Keratinocyte (primary cell): ENCODE measurements around the gene SLC9A4. TPM values are rescaled to one million over a fixed set of nuclear protein-coding genes. Genes with fewer than 3 reads are reported as not detected.

Source experiments
- DNase-seq: peaks from one replicate; pipeline ENCODE4 v3.0.0-alpha.2; 2011; ENCODE audit warnings: low read depth, missing footprints, low spot score
- FAIRE-seq: peaks from 2 replicates; lab custom pipeline; 2011; peaks lifted over from hg19 to GRCh38; lab: Jason Lieb, UNC
- H2AFZ ChIP-seq: 2 replicates; pipeline ENCODE4 v1.6.0; 2012; ENCODE audit warnings: low read length, control low read depth, inconsistent platforms; ENCODE audit not compliant: control insufficient read depth
- H3K27ac ChIP-seq: 2 replicates; pipeline ENCODE4 v1.5.1; 2011; ENCODE audit warnings: low read length; ENCODE audit not compliant: control insufficient read depth, insufficient read depth
- H3K27me3 ChIP-seq: 3 replicates; pipeline ENCODE4 v1.6.0; 2011; ENCODE audit warnings: low read length; ENCODE audit not compliant: control insufficient read depth, insufficient read depth; ENCODE audit errors: extremely low read depth
- H3K36me3 ChIP-seq, 2 experiments: 2 replicates in 1 of 2; 3 replicates in 1 of 2; pipeline ENCODE4 v1.5.1; 2011; ENCODE audit warnings: low read length in 2 of 2, mild to moderate bottlenecking in 1 of 2; ENCODE audit not compliant: control insufficient read depth in 2 of 2, insufficient read depth in 2 of 2; ENCODE audit errors: extremely low read depth in 1 of 2
- H3K4me1 ChIP-seq: 3 replicates; pipeline ENCODE4 v1.5.1; 2011; ENCODE audit warnings: low read length; ENCODE audit not compliant: control insufficient read depth, insufficient read depth; ENCODE audit errors: extremely low read depth
- H3K4me2 ChIP-seq: 3 replicates; pipeline ENCODE4 v1.6.0; 2011; ENCODE audit warnings: low read depth, low read length; ENCODE audit not compliant: control insufficient read depth, insufficient read depth; ENCODE audit errors: extremely low read depth
- H3K4me3 ChIP-seq, 3 experiments: fragments of 200-600 bp in 1 of 3; sonication (generic) in 1 of 3; 2 replicates in 2 of 3; 3 replicates in 1 of 3; pipeline ENCODE4 v1.5.1; 2011 to 2016; ENCODE audit warnings: low read length in 3 of 3, mild to moderate bottlenecking in 3 of 3, control low read depth in 2 of 3, inconsistent platforms in 1 of 3, low read depth in 1 of 3, mixed read lengths in 1 of 3, mixed run types in 1 of 3, moderate library complexity in 1 of 3; ENCODE audit not compliant: control insufficient read depth in 2 of 3, insufficient read depth in 2 of 3; ENCODE audit errors: extremely low read depth in 1 of 3
- H3K79me2 ChIP-seq: 2 replicates; pipeline ENCODE4 v1.6.0; 2012; ENCODE audit warnings: low read length; ENCODE audit not compliant: control insufficient read depth, insufficient read depth
- H3K9ac ChIP-seq: 3 replicates; pipeline ENCODE4 v1.6.0; 2011; ENCODE audit warnings: low read length; ENCODE audit not compliant: control insufficient read depth, insufficient read depth; ENCODE audit errors: extremely low read depth
- H3K9me1 ChIP-seq: 3 replicates; pipeline ENCODE4 v1.6.0; 2011; ENCODE audit warnings: low read length; ENCODE audit not compliant: control insufficient read depth, insufficient read depth; ENCODE audit errors: extremely low read depth
- H3K9me3 ChIP-seq: 2 replicates; pipeline ENCODE4 v1.5.1; 2012; ENCODE audit warnings: low read depth, low read length; ENCODE audit not compliant: control insufficient read depth
- H4K20me1 ChIP-seq: 3 replicates; pipeline ENCODE4 v1.6.0; 2011; ENCODE audit warnings: low read length; ENCODE audit not compliant: control insufficient read depth, insufficient read depth; ENCODE audit errors: extremely low read depth
- CTCF ChIP-seq, 3 experiments: IDR thresholded peaks in 1 of 3; conservative IDR thresholded peaks in 1 of 3; optimal IDR thresholded peaks in 1 of 3; 2 replicates in 2 of 3; 3 replicates in 1 of 3; pipeline versions ENCODE3 to v1.5.1; 2011; ENCODE audit warnings: low read length in 3 of 3, mild to moderate bottlenecking in 3 of 3, moderate library complexity in 2 of 3, control low read depth in 1 of 3, inconsistent platforms in 1 of 3; ENCODE audit not compliant: insufficient read depth in 2 of 3; ENCODE audit errors: extremely low read depth in 1 of 3
- EZH2 ChIP-seq: IDR thresholded peaks from one replicate; pipeline ENCODE4 v1.6.1; 2012; ENCODE audit warnings: inconsistent platforms, mild to moderate bottlenecking, low read length, moderate library complexity
- dilution Hi-C: fragments of 300-500 bp; cut with MboI; formaldehyde crosslinking; loops from one replicate; pipeline ENCODE4 v1.7.0; 2020; ENCODE audit warnings: low sequenced_read_pairs; ENCODE audit not compliant: extremely low pct_ligation_motif_present
- polyA plus RNA-seq, 5 experiments: library from polyadenylated mRNA; depleted of rRNA in 3 of 5; stranded (reverse) in 3 of 5; stranded (forward) in 1 of 5; unstranded in 1 of 5; fragments of >200 nt; gene quantifications; 1 replicate in 1 of 5; 2 replicates in 3 of 5; 3 replicates in 1 of 5; pipeline versions ENCODE4 v1.2.1 to v1.2.3, GENCODE V29; 2011 to 2012; ENCODE audit warnings: missing spikeins in 2 of 5, low read depth in 1 of 5, low replicate concordance in 1 of 5

Gene SLC9A4
- polyA plus RNA-seq, 1 donor (not counting 4 experiments of a cell fraction or from before 2014, with no cell fraction given), result not detected

- FAIRE-seq, result no peak
- H4K20me1 ChIP-seq, result no peaks in the 10 kb centered on the region
- no peak overlapping the region for H3K4me3 ChIP-seq
- TF ChIP-seq CTCF (optimal IDR thresholded peaks at IDR 0.05 in 1 of 3, IDR thresholded peaks at IDR 0.05 in 1 of 3, conservative IDR thresholded peaks at IDR 0.05 in 1 of 3; ENCODE audit: extremely low read depth in 1 of 3, insufficient read depth in 2 of 3, low read length in 3 of 3) (no peak), EZH2 (no peak)
- no peak overlapping the region for H3K27ac ChIP-seq
- no peak overlapping the region for H3K4me2 ChIP-seq
- no peak for DNase-seq
- H3K79me2 ChIP-seq, result no peaks in the 10 kb centered on the region
- H3K4me1 ChIP-seq, result peaks cover 3% of the 10 kb centered on the region
- dilution Hi-C loops, result no loop called here
- no peaks in the 10 kb centered on the region for H3K36me3 ChIP-seq
- no peaks in the 10 kb centered on the region for H3K9me3 ChIP-seq
- no peaks in the 10 kb centered on the region for H3K27me3 ChIP-seq
- H3K9me1 ChIP-seq, result no peaks in the 10 kb centered on the region
- no peak overlapping the region for H2AFZ ChIP-seq
- no peak overlapping the region for H3K9ac ChIP-seq
These were observed 34.9 kb upstream of the SLC9A4 start for GRCh38 chr2:102438111-102438510.

GRCh38 chr2:102438578-102438977 lies 34.4 kb upstream of the SLC9A4 start:
- Histone ChIP-seq H3K4me3 (no peak overlapping the region), H3K27ac (no peak overlapping the region), H2AFZ (no peak overlapping the region), H3K4me2 (no peak overlapping the region), H3K9me1 (no peaks in the 10 kb centered on the region), H4K20me1 (no peaks in the 10 kb centered on the region), H3K27me3 (no peaks in the 10 kb centered on the region), H3K79me2 (no peaks in the 10 kb centered on the region), H3K4me1 (peaks cover 3% of the 10 kb centered on the region), H3K36me3 (no peaks in the 10 kb centered on the region), H3K9ac (no peak overlapping the region), H3K9me3 (no peaks in the 10 kb centered on the region)
- dilution Hi-C loops, result no loop called here
- TF ChIP-seq CTCF (optimal IDR thresholded peaks at IDR 0.05 in 1 of 3, IDR thresholded peaks at IDR 0.05 in 1 of 3, conservative IDR thresholded peaks at IDR 0.05 in 1 of 3; ENCODE audit: extremely low read depth in 1 of 3, insufficient read depth in 2 of 3, low read length in 3 of 3) (no peak), EZH2 (no peak)
- DNase-seq (no peak), FAIRE-seq (no peak)
